Pulmonary artery endothelial cell (primary cell): Measurements from ENCODE around the gene SSBP3. TPM values are rescaled to one million over a fixed set of nuclear protein-coding genes. Genes with fewer than 3 reads are reported as not detected.

Experiments used
- DNase-seq: peaks from one replicate; pipeline ENCODE4 v3.0.0-alpha.2; 2011; ENCODE audit warnings: low read depth, low spot score
- total RNA-seq: library from RNA; depleted of rRNA; stranded (reverse); fragments of >200 nt; gene quantifications from 2 replicates; pipeline ENCODE4 v1.2.3, GENCODE V29; 2014

The SSBP3 gene
- total RNA-seq, 1 donor from 2014 or later, result 12.1 TPM

DNA sequence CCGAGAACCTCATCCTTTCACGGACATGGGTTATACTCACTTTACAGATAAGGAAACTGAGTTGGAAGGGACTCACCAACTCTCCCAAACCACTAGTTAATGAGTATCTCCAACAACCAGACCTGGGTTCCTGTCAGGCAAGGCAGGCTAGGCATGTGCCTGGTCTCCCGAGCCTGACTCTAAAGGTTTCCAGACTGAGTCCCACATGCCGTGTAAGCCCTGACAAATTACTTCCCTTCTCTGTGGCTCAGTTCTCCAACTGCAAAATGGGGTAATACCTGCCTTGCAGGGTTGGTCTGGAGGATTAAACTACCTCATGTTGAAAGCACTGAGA, 34.3 kb downstream of the SSBP3 start:
- DNase-seq, result no peak

DNA sequence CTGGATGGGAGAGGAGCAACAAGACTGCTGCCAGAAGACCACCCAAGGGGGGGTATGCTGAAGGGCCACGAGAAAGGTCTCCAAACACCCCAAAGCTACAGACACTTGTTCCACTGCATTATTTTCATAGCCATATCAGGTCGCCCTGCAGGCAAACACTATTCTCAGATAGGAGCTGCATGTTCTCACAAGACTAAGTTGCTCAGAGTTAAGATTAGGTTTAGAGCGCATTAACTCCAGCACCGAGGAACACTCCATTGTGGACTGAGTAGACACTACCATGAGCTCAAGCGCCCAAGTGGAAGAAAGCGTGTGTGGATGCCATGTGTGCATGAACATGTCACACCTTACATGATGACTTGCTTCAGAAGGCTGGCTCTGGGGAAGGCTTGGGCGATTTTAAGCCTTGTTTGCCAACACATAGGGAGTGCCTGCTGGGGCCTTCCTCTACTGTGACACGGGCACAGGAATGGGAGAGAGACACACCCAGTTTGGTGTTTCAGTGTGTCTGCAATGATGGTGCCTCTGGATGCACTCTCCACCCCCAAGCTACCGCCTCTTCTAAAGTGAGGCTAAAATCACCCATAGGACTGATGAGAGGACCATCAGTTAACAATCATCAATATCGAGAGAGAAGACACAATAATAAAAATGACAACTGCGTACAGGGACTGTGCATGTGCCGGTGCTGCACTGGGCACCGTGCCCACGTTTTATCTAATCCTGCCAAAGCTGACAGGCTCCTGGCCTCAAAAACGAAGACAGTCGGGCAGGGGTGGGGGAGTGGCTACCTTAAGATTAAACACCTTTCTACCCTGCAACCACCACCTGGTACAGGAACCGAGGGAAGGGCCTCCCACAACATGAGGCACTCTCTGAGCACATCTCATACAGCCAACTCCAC, 34.9 kb downstream of the SSBP3 start:
- DNase-seq, result no peak

DNA sequence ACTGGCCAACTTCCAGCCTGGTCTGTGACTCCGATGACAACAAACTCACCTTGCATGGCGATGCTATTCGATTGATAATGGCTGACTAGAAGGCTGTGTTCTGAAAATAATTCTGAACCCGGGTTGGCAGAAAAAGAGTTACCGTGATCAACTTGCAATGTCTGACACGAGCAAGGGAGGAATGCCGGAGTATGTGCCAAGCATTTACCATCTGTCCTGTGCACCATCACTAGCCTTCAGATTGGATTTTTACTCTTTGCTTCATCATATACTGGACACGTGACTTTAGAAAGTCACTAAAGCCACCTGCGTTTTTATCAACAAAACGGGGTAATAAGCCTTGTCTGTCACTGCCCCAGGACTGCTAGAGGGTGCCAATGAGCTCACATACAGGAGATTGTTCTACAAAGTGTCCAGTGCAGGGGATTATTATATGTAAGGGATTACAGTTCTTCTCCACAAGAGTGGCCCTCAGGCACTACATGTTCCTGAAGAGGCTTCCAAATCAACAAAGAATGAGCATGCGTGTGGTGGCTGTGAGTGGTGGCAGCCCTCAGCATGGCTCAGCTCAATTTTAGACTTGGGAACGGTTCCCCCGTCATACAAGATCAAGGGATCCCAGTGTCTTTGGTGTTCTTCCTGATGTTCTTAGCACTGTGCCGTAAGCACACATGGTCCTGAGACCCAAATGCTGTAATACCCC, 35.8 kb downstream of the SSBP3 start:
- no peak for DNase-seq

DNA sequence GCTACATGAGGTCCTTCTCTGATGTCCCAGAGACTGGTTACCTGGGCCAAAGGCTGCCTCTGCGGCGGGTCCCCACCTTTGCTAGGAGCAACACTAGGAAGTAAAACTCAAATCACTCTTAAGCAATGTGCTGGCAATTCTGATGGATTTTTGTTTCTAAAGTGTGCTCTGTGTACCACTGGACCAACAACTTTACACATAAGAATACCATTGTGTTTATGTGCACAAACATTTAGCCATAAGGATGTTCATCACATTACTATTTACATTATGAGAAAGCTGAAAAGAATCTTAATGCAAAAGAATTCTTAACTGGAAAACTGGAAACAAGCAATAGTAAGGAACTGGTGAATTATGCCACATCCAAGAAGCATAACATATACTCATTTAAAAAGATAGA, 38.6 kb downstream of the SSBP3 start:
- DNase-seq, result no peak

DNA sequence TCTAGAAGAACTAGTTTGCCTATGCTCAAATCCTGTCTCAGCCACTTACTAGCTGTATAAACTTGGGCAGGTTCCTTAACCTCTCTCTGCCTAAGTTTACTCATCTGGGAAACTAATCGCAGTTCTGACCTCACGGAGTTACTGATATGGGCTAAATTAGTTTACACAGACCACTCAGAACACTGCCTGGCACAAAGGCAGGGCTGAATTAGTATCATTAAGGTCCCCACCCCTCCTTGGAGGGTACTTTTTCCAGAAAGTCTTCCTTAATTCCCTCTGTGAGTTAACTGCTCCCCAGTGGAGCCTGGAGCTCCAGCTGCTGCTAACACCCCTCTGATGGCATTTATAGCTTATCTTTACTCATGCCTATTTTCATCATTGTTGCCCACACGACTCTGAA, 40.3 kb downstream of the SSBP3 start:
- DNase-seq, result no peak

DNA sequence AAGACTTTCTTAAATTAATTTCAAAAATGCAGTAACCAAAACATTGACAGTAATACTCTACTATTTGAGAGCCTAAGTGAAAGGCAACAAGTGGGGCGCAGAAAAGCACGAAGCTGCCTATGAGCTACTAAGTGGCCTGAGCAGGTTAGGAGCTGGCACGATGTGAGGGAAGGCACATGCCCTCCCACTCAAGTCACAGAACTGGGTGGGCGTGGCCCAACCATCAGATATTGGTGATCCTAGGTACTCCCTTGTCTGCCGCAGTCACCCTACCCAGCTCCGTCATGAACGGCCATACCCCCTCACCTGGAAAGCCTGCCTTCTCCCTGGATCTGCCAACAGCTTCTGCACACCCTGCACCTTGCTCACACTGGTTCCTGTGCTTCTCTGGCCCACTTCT, 40.8 kb downstream of the SSBP3 start:
- DNase-seq, result no peak

DNA sequence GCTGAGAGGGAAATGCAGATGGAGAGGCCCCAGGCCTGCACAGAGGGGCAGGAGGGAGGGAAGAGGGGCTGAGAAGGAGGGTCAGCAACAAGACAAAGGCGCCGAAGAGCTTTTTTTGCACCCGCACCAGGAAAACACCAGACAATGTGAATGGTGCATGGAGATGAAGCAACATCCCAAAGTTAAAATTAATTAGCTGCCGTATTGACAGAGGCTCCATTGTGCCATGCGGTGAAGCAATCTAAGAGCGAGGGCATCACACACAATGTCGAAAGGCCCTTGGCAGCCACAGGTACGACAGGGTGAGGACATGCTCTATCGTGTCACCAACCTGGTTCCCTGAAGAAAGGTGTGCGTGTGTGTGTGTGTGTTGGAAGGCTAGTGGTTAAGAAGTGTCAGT, 41.2 kb downstream of the SSBP3 start:
- DNase-seq, result no peak

DNA sequence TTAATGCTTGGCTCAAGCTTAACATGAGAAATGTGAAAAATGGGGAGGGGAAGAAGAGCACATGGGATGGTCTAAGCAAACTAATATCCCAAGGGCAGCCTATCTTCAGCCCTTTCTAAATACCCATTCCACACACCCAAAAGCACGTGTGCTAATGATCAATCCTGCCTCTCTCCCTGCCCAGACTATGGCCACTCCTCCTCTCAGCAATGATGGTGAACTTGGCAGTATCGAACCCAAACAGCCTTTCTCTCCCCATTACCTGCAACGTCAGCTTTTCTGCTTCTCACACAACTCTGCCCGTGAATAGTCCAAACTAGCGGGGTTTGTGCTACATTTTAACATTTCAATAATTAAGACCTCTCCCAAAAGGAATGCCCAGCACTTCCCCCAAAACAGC, 41.6 kb downstream of the SSBP3 start:
- DNase-seq, result no peak

DNA sequence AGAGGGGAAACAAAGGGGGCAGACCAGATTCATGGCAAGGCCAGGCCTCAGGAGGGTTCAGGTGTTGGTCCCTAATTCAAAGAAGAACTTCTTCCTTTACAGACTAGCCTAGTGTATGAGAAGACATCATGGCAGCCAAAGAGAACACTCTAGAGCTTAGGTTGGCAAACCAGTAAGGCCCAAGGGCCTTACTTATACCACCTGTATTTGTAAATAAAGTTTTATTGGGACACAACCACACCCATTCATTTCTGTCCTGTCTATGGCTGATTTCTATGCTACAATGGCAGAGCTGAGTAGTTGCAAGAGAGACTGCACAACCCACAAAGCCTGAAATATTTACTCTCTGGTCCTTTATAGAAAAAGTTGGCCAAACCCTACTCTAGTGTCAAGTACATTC, 42.3 kb downstream of the SSBP3 start:
- DNase-seq, result no peak

DNA sequence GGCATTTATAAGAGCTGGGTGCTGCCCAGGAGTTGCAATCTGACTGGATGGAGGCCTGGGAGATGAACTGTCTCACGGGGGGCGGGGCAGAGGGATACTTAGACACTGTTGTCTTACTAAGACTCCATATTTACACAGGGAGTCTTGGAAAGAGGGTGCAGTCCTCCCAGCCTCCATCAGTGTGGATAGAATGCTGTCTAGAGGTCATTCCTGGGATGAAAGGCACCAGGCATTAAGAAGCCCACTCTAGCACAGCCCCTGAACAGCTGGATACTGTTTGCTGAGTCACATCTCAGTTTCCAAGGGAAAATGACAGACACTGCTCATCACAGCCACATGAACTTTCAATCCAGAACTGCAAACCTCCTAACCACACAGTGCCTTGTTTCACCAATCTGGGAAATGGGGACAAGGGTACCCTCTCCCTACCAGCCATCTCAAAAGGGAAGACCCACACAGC, 43.3 kb downstream of the SSBP3 start:
- DNase-seq, result no peak

DNA sequence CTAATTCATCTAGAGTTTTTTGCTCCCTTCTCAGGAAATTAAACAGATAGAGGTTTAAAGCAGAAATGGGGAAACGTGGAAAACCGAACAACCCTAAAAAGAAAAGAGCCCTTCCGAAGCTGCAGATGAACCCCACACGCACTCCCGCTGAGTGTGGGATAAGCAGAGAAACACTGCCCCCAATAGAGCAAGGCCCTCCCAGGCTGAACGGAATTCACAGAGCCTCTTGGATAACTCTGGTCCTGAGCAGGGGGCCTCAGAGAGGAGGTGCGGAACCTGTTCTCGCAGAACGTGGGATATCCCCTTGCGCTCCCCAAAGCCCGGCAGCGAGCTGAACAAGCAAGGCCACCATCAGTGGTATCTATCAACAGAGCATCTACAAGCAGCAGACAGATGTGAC, 44.9 kb downstream of the SSBP3 start:
- DNase-seq, result no peak

DNA sequence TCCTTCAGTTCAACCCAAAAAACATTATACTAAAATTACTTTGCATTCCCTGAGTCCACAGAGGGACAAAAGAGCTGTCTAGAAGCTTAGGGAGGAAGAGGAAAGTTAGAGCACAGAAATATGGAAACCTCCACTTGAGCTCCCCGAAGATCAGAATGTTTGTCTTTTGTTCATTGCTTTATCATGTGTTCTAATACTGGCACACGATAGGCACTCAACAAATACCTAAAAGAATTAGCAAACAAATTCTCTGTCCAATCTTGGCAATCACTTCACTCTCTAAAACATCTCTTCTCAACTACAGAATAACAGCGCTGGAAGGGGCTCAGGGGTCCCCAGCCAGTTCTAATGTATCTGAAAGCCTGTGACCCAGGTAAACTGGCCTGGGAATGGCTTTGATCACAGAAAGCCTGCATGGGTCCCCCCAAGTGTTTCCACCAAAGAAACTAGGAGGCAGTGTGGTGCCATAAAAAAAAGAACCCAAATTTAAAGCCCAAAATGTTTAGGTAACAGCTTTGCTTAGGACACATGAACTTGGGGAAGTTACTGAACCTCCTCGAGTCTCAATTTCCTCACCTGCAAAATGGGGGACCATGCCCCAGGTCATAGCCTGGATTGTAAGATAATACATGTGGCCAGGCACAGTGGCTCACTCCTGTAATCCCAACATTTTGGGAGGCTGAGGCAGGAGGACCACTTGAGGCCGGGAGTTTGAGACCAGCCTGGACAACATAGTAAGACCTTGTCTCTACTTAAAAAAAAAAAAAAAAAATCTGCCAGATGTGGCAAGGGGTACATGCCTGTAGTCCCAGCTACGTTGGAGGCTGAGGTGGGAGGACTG, 45.8 kb downstream of the SSBP3 start:
- no peak for DNase-seq

DNA sequence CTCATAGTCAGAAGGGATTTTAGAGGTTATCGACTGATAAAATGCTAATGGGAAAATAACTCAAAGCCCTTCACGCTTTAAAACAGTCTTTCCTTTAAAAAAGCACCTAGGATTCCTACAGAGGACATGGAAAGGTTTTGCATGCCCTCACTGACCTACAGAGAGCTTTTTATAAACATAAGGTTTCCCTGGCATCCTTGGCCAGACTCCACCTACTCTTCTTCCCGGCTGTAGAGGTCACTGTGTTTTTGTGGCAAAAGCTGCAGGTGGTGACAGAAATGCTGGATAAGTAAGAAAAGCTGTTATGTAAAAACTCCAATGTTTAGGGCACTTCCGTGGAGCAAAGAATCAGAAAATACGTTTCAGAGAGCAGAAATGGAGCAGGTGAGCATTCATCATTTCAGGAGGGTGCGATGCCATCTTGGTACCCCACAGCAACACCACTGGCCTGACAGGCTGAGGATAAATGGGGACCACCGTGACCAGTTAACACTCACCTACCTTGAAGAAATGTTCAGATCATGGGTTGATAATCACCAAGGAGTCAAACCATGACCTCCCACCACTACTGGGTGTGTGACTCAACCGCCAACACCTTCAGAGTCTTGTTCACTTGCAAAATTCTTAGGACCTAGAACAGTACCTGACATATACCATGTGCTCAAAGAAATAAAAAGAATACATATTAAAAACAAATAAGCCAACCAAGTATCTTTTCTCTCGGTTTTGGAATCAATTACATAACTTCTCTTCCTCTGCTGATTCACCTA, 46.6 kb downstream of the SSBP3 start:
- no peak for DNase-seq

DNA sequence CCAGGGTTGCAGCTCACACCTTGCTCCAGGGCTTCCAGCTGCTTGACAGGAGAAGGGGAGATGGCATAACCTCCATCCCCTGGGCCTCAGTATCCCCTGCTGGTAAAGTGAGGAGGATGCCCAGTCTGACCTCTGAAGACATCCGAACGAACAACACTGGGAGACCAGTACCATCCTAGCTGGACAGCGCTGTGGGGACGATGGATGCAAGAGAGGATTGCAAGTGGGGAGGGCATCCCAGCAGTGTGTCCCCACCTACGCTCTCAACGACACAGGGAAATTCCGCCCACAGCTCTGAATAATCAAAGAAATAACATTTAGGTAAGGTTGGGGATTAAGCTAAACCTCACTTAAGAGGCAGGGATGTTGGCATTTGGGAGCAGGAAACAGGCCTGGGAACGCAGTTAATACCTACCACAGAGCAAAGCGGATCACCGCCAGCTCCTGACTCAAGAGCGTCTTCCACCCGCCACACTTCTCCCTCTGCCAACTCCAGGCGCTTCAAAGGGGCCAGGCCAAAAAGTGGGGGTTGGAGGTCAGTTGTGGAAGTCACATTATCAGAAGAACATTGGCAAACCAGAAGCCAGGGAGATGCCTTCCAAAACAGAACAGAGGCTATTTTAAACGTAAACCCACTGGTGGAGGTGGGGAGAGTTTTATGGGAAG, 47.6 kb downstream of the SSBP3 start:
- no peak for DNase-seq

DNA sequence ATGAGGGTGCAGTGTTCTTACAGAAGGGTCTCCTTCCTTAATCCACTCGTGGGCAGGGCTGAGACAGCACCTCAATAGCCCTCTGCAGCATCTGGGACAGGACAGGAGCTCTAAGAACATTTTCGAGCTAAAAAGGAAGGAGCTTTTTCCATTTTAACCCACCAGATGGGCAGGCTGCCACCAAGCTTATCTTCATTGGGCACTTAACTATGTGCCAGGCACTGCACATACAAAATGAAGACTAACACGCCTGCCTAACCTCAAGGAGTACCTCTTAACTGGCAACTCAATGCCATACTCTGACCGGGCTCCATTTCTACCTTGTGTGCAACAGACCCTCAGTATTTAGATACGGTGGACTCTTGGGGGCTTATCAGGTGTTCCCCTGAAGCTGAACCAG, 48.2 kb downstream of the SSBP3 start:
- DNase-seq, result no peak

DNA sequence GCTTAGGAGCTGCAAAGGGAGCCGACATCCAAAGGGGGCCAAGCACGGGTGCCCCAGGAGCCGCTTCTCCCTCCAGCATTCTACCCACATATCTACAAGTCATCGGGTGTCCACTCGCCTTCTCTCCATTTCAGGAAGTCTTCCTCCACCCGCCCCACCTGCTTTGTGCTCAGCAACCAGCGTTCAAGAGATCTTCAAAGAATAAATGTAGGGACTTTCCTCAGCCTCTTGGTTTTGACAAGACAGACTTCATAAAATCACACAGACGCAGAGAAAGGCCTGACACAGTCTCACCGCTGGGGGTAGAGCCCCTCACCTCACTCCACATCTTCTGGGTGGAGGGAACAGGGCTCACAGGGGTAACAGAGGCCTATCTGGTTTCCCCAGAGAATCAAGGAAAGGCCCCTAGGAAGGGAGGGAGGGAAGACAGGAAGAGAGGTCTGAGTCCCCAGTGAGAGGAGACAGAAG, 49.5 kb downstream of the SSBP3 start:
- no peak for DNase-seq

DNA sequence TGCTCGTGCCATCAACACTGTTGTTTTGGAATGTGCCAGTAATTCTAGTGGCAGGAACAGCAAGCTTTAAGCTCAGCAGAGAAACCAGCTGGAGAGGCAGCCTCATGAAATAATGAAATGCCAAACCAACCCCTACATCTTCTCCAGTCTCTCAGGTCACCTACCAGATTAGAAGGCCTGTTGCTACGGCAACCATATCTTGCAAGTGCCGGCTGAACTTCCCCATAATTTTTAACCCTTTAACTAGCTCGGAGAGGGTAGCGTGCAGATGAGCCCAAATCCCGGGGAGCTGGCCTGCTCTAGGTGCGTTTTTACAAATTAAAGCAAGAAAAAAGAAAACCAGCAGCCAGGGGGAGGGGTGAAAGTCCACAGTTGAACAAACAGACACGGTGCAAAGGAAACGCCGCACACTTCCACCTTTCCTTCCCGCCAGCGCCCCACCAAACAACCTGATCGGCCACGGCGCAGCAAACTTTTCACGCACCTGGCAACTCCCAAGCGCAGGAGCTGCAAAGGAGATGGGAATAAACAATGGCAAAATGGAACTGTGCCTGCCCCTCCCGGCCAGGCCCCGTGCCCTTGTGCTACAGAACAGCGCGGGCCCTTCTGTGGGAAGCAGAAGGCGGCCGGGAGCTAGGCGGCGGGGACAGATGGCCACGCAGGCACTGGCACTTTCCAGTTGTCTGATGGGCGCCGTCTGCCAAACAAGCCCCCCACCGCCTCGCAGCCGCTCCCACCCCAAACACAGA, 50.1 kb downstream of the SSBP3 start:
- no peak for DNase-seq

DNA sequence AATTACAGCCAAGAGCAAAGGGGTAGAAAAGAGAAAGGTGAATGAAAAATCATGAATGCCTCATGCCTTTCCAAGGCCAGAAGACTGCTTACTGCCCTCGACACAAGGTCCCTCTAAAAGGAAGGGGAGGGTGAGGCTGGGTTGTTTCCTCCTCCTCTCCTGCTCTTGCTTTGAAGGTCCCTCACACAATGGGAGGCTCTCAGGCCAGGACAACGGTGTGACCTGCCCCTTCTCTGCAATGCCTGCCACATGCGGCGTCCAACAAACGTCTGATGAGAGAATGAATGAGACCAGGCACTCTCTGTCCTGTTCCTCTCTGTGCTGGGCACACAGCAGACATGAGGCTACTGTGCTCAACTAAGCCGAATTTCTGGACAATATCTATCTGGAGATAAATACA, 51.3 kb downstream of the SSBP3 start:
- DNase-seq, result no peak

DNA sequence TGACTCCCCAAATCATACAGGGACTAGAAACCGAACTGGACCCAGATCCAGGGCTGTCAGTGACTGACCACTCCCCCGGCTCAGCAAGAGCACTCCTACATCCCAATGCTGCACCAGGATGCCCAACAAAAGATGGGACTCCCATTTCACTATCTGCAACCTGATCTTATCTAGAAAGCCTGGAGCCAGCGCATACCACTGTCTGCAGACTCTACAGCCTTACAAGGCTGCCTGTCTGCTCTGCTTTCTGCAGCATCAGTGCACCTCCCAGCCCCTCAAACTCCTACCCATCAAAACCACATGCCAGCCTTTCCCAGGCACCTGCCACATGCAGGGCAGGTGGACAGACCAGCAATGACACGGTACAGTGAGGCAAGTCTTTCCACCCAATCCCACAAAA, 52.2 kb downstream of the SSBP3 start:
- DNase-seq, result no peak

DNA sequence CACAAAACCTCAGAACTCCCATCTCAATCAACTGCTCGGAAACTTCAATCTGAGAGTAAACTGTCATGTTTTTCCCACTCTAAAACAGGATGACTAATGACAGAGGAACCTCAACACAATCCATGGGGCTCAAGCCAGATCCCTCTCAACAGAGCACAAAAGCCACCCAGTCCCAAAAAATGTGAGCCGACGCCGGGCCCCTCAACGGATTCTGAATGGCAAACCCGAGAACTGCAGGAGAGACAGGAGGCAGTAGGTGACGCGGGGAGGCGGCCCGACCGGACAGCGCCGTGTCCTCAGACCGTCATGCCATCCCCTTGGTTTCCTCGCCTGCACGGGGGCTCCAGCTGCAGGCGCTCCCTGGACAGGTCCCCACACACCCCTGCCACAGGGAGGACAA, 53.4 kb downstream of the SSBP3 start:
- no peak for DNase-seq
